GM21390 (cell line): ENCODE measurements around the gene XPO5.

Experiments used
- ATAC-seq: cut with Tn5 transposase; IDR thresholded peaks from one replicate; pipeline ENCODE4 v1.9.1; 2021; ENCODE audit not compliant: unreplicated experiment

Gene XPO5

GRCh38 chr6:43476746-43477145 is 99.1 kb downstream of the XPO5 start:
- ATAC-seq = no peak

GRCh38 chr6:43475516-43475915 is 100.3 kb downstream of the XPO5 start:
- ATAC-seq = no peak

- ATAC-seq = no peak
These were observed 103.3 kb downstream of the XPO5 start for GRCh38 chr6:43472515-43472914.
